ENCODE results near the gene TMEM59L.
"Not testable (repeated sequence)": the region's sequence is repeated elsewhere in the genome, so short reads cannot be mapped to it uniquely, and the experiment has no call there.

TMEM59L gene

DNA sequence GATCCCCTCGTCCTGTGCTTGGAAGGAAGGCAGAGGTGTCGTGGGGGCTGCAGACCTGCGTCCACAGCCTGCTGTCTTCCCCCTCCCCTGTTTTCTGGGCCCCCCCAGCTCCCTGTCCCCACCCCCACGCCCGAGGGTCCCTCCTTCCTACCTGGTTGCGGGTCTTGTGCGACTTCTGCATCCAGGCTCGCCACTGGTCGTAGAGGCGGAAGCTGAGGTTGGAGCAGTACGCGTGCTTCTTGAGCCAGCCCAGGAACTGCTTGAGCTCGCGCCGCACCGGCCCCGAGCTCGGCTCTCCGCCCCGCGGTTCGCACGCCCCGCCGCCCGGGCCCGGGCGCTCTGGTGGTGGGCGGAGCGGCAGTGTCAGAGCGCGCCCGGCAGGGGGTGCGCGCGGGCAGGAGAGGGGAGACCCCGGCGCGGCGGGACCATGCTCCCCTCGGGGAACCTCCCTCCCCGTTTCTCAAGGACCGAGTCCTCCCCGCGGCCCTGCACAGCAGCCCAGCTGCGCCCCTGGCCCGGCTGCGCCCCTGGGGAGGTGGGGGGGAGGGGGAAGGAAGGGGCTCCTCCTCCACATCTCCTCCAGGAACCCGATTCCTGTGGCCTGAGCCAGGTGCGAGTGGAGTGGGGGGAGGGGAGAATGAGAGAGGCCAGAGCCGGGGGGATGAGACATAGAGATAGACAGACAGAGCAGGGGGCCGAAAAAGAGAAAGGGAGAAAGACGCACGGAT is 18.4 kb upstream of the TMEM59L start:
- DNase-seq (ENCODE audit: low read depth): peak; percentile 45

DNA sequence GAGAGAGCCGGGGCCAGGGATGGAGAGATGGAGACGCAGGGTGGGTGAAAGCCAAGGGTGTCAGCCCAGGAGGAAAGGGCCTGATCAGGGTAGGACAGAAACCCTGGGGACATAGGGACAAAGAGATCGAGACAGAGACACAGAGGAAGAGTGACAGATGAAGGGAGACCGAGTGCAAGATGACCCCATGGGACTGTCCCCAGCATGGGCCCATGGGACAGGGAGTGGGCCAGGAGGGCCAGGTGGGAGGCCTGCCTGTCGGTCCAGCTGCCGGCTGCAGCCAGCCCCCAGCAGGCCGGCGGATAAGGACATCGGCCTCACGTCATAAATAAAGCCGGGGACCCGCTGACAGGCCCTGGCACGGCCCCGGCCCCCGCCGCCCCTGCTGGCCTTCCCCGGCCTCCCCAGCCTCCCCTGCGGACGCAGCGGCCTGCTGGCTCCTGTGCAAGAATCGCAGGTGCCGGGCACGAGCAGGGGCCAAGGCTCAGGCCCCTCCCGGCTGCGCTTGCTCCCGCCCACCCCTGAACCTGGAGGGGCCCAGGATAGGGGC is 17.8 kb upstream of the TMEM59L start:
- DNase-seq (ENCODE audit: low read depth): no peak

DNA sequence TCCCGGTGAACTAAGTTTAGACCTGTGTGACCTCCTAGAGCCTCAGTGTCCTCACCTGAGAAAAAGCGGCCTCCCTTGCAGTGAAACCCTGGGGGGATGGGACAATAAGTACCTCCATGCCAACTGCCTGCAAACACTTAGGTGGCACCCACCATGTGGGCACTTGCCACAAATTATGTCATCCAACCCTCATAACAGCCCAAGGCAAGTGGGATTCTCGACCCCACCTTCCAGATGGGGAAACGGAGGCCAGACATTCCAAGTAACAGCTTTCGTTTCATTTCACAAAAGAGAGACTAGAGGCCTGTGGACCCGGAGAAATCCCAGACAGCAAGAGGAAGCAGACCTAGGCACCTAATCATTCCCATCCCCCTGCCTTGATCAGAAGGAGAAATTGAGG is 17.2 kb upstream of the TMEM59L start:
- DNase-seq (ENCODE audit: low read depth): no peak

DNA sequence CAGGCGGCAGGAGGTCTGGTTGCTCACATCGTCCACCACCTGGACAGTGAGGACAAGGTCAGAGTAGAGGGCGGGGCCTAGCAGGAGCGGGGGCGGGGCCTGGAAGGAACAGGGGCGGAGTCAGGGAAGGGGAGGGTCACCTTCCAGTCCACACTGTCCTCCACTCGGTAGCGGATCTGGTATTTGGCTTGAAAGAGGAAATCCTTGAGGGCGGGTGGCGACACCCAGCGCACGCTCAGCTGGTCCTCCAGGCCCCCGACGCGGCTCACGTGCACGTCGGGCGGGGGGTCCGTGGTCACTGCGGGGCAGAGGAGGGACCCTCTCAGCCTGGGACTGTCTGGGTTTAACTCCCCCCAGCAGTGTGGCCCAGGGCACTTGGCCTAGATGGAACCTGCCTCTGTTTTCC is 15.9 kb upstream of the TMEM59L start:
- DNase-seq (ENCODE audit: low read depth): no peak

DNA sequence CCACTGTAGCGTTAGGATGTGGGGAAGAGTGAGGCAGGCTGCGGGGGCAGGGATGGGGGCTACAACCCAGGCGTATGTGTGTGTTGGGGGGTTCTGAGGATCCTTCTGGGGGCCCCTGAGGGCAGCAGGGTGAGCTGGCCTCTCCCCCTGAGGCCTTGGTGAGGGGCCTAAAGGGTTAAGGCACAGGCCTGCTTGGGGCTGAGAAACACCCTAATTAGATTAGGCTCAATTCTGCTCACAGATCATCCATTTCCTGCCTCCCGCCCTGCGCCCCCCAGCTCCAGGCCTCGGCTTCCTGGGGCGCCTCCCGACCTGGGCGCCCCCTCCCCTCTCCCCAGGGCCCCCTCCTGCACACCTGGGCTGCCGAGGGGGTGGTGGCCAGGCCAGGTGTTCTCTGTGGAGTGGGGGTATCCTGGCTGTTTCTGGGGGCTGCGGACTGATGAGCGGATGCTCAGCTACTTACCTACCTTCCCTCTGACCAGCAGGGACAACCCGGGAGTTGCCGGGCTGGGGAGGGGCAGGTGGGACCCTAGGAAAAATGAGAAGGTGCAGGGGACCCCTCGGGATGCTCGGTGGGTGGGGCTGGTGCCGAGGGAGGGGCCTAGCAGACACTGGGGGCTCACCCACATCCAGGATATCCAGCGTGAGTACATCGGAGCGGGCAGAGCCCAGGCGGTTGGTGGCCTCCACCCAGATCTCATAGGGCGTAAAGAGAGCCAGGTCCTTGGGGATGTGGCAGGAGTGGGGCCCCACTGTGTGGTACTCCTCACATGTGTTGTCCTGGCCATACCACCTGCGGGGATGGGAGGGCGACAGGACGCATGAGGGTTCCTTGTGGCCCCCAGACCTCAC is 14.6 kb upstream of the TMEM59L start:
- DNase-seq (ENCODE audit: low read depth): no peak

DNA sequence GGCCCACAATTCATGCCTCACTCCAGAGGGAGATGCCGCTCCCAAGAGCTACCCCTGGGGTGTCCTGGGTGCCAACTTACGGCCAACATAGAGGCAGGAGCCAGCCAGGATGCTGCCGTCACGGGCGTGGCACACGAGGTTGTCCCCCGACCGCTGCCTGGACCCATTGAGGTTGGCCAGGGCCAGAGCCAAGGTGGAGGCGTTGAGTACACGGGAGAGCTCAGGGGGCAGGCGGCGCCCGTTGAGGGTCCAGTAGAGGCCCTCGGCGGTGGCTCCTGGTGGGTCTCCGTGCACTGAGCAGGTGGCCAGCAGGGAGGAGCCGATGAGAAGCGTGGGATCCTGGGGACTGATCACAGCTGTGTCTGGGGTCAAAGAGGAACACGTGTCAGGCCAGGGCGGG is 13.2 kb upstream of the TMEM59L start:
- no peak for DNase-seq (ENCODE audit: low read depth)

DNA sequence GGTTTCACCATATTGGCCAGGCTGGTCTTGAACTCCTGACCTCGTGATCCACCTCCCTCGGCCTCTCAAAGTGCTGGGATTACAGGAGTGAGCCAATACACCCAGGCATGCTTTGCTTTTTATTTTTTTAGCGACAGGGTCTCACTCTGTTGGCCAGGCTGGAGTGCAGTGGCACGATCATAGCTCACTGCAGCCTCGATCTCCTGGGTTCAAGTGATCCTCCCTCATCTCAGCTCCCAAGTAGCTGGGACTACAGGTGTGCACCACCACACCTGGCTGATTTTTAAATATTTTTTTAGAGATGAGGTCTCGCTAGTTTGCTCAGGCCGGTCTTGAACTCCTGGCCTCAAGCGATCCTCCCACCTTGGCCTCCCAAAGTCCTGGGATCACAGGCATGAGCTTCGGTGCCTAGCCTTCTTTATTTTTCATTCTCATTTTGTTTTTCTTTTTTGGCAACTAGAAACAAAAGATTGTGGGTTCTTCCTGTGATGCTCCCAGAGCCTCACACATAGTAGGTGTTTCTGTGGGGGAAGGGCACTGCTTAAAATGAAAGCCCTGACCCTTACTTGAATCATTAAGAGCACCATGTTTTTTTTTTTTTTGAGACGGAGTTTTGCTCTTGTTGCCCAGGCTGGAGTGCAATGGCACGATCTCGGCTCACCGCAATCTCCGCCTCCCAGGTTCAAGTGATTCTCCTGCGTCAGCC is 11.8 kb upstream of the TMEM59L start:
- DNase-seq (ENCODE audit: low read depth): not testable (repeated sequence)

DNA sequence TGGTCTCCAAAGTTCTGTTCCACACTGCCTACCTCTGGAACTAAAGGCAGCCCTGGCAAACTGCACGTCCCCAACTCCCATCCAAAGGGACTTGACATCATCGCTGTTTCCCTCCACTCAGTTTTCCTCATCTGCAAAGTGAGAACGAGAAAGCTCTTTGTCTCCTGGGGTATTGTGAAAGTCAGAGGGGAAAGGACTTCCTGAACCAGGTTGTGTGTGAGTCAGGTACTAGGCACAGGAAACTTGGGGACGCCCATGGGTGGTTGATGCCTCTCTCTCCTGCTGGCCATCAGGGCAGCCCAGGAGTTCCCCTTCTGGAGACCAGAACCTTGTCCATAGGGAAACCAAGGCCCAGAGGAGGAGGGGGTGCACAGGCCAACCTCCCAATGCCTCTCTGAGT is 10.8 kb upstream of the TMEM59L start:
- no peak for DNase-seq (ENCODE audit: low read depth)

DNA sequence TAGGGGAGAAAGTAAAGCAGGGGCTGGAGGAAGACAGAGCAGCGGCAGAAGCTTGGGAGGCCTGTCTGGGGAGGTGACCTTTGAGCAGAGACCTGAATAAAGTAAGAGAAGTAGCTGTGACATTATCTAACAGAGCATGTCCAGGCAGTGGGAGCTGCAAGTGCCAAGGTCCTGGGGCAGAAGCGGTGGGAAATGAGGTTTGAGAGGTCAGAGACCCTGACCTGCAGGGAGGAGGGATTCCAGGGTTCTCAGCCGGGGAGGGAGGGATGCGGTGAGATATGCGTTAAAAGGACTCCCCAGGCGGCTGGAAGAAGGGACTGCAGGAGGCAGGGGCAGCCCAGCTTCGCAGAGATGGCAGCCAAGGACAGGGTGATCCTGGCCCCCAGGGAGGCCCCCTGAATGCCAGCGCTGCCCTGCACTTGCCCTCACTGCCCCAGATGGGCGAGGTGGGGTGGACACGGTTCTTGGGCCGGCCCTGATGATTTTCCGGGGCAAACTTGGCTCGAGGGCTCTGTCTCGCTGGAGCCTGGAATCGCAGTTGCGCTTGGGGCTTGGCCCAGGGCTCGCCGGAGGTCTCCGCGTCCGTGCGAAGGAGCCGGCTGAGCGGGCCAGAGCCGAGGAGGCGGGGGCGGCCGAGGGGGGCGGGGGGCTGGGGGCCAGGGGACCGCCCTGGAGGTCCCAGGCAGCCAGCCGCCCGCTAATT is 9.3 kb upstream of the TMEM59L start:
- no peak for DNase-seq (ENCODE audit: low read depth)

DNA sequence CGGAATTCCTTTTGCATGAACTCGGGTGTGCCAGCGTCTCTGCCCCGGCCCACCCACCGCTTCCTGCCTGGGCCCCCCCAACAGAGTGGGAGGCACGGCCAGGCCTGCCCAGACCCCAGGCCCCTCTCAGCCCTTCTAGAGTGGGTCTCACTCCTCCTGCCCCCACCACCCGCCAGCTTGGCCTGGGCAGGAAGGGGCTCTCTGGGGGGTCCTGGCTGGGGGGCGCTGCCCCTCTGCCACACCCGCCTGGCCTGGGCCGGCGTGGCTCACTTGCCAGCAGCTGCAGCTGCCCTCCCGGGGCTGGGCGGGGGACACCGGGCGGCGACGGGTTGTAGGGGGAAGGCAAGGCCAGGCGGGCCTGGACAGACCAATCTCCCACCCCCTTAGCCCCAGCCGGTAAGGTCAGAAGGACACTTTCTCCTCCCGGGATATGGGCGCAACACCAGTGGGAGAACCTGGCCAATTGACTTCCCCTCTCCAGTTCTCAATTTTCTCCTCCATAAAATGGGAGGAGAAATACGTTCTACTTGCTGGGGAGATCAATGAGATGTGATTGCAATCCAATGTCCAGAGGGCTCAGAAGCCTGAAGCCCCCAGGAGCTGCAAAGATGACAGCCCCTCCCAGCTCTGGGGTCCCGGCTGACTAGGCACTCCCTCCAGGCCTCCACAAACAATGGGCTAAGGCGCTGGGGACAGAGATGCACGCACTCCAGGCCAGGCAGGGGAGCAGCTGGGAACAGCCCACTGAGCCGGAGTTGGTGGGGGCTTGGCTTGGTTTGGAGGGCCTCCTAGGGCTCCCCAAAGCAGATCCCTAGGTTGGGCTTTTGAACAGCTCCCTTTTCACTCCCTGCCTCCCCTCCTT is 8.5 kb upstream of the TMEM59L start:
- no peak for DNase-seq (ENCODE audit: low read depth)

DNA sequence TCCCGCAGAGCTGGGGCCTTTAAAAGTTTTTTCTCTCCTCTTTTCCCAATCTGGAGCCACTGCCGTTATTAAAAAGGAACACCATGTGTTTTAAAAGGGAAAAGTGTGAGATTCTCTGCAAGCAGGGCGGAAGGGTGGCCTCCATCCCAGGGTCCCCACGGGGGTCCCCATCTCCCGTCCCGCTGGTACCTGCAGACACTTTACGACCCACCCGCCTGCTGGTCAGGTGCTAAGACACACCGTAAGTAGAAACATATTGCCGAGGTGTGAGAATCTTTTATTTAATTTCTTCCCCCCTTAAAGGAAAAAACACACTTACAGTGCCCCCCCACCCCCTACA is 7.9 kb upstream of the TMEM59L start:
- no peak for DNase-seq (ENCODE audit: low read depth)

DNA sequence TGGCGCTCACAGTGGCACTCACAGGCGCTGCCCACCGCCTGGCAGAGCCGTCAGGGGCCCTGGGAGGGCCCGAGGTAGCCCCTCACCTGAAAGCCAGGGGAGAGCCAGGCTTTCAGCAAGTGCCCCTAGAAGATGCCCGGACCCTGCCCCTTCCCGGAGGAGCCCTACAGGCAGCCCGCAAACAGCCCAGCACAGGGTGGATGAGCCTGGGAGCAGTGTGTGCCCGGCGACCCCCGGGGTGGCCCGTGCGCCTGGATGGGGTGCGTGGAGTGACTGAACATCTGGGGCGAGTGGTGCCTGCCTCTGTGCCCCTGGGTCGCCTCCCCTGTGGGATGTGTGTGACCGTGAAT is 7.5 kb upstream of the TMEM59L start:
- no peak for DNase-seq (ENCODE audit: low read depth)

DNA sequence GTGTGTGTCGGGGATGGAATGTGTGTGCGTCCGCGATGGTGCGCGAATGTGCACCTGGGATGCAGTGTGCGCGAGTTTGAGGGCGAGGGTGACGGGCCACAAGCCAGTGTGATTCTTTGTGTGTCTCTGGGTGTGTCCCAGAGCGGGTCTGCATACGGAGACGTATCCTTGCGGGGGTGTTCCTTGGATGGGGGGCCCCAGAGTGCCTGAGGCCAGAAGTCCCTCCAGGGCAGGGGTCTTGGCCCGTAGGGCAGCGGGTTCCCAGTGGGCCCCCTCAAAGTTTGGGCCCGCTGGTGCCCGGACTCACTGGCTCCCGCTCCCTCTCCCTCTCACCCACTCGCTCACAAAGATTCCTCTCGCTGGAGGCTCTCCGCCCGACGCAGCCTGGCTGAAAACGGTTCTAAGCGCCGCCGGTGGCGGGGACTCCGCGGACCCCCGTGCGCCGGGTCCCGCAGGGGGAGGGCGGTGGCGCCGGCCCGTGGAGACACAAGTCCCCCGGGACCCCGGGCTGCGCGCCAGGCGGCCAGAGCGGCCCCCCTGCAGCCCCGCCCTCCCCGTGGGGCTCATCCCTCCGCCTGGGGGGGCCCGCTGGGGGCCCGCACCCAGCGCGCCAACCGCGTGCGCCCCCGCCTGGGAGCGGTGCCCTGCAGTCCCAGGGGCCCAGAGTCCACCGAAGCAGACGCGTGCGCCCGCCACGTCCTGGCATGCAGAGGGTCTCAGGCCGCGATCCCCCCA is 7.0 kb upstream of the TMEM59L start:
- no peak for DNase-seq (ENCODE audit: low read depth)

DNA sequence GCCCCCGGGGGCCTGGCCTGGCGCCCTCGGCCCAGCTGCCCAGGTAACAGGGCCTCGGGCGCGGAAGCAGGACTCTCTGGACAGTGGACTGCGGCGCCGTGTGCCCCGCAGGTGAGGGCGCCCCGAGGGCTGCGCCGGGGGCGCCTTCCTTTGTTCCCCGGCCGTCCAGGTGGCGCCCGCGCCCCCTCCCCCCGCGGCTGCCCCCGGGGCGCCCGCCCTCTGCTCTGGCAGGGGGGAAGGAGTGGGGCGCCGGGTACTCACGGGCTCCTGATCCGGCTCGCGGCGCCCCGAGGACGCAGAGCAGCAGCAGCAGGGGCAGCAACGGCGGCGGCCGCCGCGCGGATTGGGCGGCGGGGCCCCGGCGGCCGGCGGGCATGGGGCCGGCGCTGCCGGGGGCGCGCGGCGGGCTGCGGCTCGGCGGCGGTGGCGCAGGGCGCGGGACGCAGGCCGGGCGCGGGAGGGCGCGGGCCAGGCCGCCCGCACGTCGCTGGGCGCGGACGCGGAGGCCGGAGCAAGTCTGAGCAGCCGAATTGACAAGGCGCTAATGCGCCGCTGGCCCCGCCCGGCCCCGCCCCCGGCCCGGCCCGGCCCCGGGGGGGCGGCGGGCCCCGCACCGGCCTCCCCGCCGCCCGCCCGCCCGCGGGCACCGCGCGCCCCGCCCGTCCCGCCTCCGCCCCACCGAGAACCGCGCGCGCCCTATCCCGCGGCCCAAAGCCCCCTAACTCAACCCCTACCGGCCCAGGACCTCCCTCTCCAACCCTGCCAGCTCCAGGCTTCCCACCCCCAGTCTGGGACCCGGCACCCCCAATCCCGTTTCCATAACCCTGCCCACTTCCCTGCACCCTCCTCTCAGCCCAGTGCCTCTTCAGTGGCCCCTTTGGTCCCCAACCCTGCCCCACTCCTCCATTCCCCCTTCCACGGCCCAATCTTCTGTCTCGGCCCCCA is 6.1 kb upstream of the TMEM59L start, which contains the start of gene CRLF1:
Gene CRLF1 (minus strand): TSS at position 519 of the 945 bp plus-strand sequence. CDS start 143 bp downstream, at position 376.
- no peak for DNase-seq (ENCODE audit: low read depth)

DNA sequence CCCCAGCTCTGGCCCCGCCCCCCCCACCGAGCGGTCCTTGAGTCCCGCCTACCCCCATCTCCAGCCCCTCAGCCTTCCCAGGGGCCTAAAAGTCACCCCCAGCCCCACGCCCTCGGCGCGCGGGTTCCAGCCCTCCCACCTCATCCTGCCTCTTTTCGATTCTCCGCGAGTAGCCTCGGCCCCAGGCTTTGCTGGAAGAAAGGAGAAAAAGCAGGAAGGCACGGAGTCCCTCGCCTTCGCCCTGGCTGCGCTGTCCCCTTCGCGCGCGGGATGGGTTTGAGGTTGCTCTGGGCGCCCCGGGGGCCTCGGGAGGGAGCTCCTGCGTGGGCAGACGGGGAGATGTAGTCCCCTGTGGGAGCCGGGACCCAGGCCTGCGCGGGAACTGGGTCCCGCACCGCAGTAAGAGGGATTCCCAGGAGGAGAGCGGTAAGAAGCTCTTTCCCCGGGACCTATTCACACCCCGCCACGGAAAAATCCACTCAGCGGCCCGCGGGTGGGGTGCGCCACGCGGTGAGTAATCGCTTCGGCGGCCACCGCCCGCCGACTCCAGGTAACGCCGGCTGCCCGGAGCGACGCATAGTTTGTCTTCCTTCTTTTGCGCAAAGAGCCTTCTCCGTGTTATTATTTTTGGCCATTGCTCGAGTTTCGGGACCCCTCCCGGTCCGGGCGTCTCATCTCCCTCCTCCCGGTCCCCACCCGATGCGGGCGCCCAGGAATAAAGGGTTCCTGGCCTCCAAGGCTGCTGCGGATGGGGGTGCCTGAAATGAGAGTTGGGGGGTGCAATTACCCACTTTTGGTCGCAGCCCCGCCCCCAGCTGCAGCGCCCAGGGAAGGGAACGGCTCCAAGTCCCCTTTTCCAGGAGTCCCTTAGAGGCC is 5.2 kb upstream of the TMEM59L start:
- no peak for DNase-seq (ENCODE audit: low read depth)

DNA sequence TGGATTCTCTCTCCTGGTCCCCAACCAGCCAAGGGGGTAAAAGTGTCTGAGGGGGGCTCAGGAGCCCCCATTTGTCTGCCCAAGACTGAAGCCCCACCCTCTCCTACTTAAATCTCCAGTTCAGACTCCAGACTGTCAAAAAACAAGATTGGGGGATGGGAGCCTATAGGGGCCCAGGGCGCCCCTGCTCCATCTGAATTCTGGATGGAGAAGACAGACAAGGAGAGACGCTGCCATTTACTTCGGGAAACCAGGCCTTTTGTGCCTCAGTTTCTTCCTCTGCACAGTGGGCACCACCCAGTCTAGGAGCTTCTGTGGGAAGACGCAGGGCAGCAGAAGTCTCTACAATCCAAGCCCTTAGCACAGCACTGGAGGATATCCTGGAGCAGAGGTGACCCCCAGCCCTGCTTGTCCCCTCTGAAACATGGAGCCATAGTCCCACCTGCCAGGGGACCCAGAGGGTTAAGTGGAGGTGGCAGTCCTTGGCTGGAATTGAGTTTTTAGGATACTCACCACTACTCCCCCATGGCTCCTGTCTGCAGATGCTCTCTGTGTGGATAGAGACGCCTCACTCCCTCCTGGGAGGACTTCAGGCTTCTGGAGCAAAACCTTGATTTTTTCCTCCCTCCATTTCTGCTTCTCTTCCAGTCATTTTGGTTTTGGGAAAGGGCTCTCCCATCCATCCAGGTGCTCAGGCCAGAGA is 4.4 kb upstream of the TMEM59L start:
- no peak for DNase-seq (ENCODE audit: low read depth)
